ENCODE results near the gene TLN1.

TLN1 gene

DNA sequence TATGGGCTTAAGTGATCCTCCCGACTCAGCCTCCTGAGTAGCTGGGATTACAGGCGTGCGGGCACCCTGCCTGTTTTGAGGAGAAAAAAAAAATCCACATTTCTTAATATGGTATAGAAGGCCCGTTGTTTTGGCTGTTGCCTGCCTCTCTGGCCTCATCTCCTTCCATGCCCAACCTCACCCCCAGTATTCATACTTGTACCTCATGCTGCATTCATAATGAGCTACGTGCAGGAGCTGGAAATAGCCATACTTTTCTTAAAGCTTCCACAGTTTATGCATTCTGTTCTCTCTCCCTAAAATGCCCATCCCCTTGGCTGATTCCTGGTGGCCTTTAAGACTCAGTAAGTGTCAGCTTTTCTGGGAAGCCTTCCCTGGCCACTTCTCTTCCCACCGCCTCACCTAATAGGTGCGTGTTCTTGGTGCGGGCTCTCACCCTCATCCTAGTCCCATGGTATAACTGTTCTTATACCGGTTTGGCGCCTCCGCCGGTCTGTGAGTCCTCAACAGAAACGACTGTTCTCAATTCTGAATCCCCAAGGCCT, 40.2 kb downstream of the TLN1 start:
- peaks cover 31% of the 10 kb centered on the region for H3K79me2 ChIP-seq (ENCODE audit: control insufficient read depth, insufficient read depth, low read length, unreplicated experiment)
- peak overlapping the region; percentile 98; the same call in 1 of the 2 replicates for H3K4me3 ChIP-seq (ENCODE audit: low read depth, low read length)
- peaks cover 26% of the 10 kb centered on the region; the same call in 1 of the 2 replicates for H3K36me3 ChIP-seq (ENCODE audit: insufficient read depth, low read length)
- H3K27me3 ChIP-seq (ENCODE audit: insufficient read depth, low read length) = no peaks in the 10 kb centered on the region
- H3K27ac ChIP-seq (ENCODE audit: low read depth, low read length) = peak overlapping the region; percentile 91
- H2AFZ ChIP-seq (ENCODE audit: low read length, unreplicated experiment) = no peak overlapping the region
- H3K4me1 ChIP-seq (ENCODE audit: control insufficient read depth, insufficient read depth, low read length, unreplicated experiment) = peaks cover 20% of the 10 kb centered on the region

- Histone ChIP-seq H3K4me1 (ENCODE audit: control insufficient read depth, insufficient read depth, low read length, unreplicated experiment) (peaks cover 24% of the 10 kb centered on the region), H3K27me3 (ENCODE audit: insufficient read depth, low read length) (no peaks in the 10 kb centered on the region), H3K36me3 (ENCODE audit: insufficient read depth, low read length) (peaks cover 23% of the 10 kb centered on the region; the same call in 1 of the 2 replicates), H3K79me2 (ENCODE audit: control insufficient read depth, insufficient read depth, low read length, unreplicated experiment) (peaks cover 37% of the 10 kb centered on the region), H3K27ac (ENCODE audit: low read depth, low read length) (peak overlapping the region; percentile 91), H2AFZ (ENCODE audit: low read length, unreplicated experiment) (peak overlapping the region; percentile 71), H3K4me3 (ENCODE audit: low read depth, low read length) (peak overlapping the region; percentile 98)
These were observed 40.7 kb downstream of the TLN1 start for GRCh38 chr9:35691334-35691650.

DNA sequence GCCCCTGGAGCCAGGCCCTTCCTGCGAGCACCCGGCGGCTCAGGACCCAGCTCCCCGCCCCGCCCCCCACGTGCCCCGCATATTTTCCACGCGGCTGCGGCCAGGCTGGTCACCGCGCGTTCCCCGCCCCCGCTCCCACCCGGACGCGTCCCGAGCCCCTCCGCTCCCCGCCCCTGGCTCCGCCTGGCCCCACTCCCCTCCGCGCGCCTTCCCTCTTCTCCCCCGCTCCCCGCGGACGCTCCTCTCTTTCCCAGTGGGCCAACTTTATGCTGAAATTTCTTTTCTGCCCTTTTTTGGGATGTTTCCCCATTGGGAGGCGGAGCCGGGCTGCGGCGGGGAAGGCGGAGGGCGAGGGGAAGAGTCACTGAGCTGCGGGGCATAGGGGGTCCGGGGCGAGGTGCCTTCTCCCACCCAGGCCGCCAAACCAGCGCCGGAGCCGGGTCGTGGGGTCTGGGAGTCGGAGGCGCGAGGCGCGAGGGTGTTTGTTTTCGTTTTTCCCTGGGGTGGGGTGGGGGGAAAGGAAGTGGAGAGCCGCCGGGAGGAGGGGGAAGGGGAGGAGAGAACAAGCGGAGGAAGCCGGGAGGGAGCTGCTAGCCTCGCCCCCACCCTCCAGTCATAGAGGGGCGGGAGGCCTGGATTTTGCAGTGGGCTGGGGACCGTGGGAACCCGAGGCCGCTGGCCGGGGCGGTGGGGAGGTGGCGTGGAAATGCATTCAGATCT, 41.2 kb downstream of the TLN1 start:
- Histone ChIP-seq H3K4me1 (ENCODE audit: control insufficient read depth, insufficient read depth, low read length, unreplicated experiment) (peaks cover 29% of the 10 kb centered on the region), H3K4me3 (ENCODE audit: low read depth, low read length) (peak overlapping the region; percentile 98), H3K27me3 (ENCODE audit: insufficient read depth, low read length) (no peaks in the 10 kb centered on the region), H3K79me2 (ENCODE audit: control insufficient read depth, insufficient read depth, low read length, unreplicated experiment) (peaks cover 41% of the 10 kb centered on the region), H3K36me3 (ENCODE audit: insufficient read depth, low read length) (peaks cover 18% of the 10 kb centered on the region; the same call in 1 of the 2 replicates), H3K27ac (ENCODE audit: low read depth, low read length) (peak overlapping the region; percentile 91), H2AFZ (ENCODE audit: low read length, unreplicated experiment) (peak overlapping the region; percentile 71)

DNA sequence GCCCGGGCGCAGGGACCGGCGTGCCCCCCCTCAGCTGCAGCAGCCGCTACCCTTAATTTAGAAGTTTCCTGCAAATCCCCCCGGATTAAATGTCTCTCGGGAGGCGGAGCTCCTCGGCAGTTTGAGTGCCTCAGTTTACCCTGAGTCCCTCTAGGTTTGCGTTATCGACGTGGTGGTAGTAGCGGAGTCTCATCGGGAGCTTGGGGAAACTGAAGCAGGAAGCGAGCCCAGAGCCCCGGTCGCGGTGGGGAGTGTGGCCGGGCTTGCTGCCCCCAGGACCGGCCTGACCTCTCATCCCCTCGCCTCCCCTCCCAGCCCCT, 41.7 kb downstream of the TLN1 start:
- Histone ChIP-seq H3K4me3 (ENCODE audit: low read depth, low read length) (peak overlapping the region; percentile 98), H3K27me3 (ENCODE audit: insufficient read depth, low read length) (no peaks in the 10 kb centered on the region), H2AFZ (ENCODE audit: low read length, unreplicated experiment) (no peak overlapping the region), H3K36me3 (ENCODE audit: insufficient read depth, low read length) (peaks cover 22% of the 10 kb centered on the region; the same call in 1 of the 2 replicates), H3K79me2 (ENCODE audit: control insufficient read depth, insufficient read depth, low read length, unreplicated experiment) (peaks cover 46% of the 10 kb centered on the region), H3K27ac (ENCODE audit: low read depth, low read length) (peak overlapping the region; percentile 91), H3K4me1 (ENCODE audit: control insufficient read depth, insufficient read depth, low read length, unreplicated experiment) (peaks cover 34% of the 10 kb centered on the region)

GRCh38 chr9:35689542-35690293, 42.3 kb downstream of the TLN1 start, which contains the start of gene TPM2:
Gene TPM2, minus strand, starts transcription at chr9:35689925. Its CDS starts 108 bp downstream, at chr9:35689817.
- H3K79me2 ChIP-seq (ENCODE audit: control insufficient read depth, insufficient read depth, low read length, unreplicated experiment) = peaks cover 48% of the 10 kb centered on the region
- peak within 1 kb of the TSS; percentile 71 for H2AFZ ChIP-seq (ENCODE audit: low read length, unreplicated experiment)
- H3K4me3 ChIP-seq (ENCODE audit: low read depth, low read length) = peak within 1 kb of the TSS; percentile 98
- peaks cover 27% of the 10 kb centered on the region; the same call in 1 of the 2 replicates for H3K36me3 ChIP-seq (ENCODE audit: insufficient read depth, low read length)
- H3K27ac ChIP-seq (ENCODE audit: low read depth, low read length) = peak within 1 kb of the TSS; percentile 91
- H3K27me3 ChIP-seq (ENCODE audit: insufficient read depth, low read length) = no peaks in the 10 kb centered on the region
- peaks cover 37% of the 10 kb centered on the region for H3K4me1 ChIP-seq (ENCODE audit: control insufficient read depth, insufficient read depth, low read length, unreplicated experiment)

DNA sequence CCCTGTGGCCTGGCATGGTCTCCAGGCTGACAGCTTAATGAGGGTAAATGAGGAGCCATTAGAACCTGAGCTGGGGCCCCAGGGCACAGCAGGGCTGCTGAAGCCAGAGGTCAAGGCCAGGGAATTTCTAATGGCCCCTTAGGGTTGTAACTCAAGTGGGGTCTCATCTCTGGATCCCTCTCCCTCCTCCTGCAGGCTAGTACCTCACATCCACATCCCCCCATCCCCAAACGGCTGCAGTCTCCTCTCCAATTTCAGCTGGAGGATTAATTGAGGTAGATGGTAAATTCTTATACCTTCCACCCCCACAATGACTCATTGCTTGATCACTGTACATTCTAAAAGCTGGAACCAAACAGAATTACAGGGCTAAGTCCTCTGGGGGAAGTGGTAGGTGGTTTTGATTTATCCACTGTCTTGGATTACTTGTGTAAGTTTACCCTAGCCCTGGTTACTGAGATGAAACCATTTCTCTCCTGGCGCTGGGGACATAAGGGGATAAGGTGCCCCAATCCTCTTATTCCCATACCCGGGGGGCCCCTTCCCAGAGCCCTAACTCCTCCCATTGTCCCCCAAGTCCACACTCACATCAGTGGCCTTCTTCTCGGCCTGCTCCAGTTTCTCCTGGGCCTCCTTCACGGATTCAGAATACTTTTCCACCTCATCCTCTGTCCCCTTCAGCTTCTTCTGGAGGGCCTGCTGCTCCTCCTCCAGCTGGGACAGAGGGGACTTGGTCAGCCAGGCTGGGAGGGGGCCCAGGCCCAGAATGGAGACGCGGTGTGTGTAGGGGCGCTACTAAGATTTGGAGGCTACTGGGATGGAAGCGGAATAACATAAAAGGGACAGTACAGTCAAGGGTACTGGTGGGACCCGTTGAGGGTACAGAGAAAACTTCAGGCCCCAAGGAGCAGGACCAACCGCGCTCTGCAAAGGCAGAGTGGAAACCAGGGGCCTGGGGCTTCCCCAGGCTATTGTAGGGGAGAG, 43.1 kb downstream of the TLN1 start:
- Histone ChIP-seq H3K4me1 (ENCODE audit: control insufficient read depth, insufficient read depth, low read length, unreplicated experiment) (peaks cover 37% of the 10 kb centered on the region), H3K4me3 (ENCODE audit: low read depth, low read length) (peak overlapping the region; percentile 98), H2AFZ (ENCODE audit: low read length, unreplicated experiment) (no peak overlapping the region), H3K27ac (ENCODE audit: low read depth, low read length) (peak overlapping the region; percentile 91), H3K27me3 (ENCODE audit: insufficient read depth, low read length) (no peaks in the 10 kb centered on the region), H3K36me3 (ENCODE audit: insufficient read depth, low read length) (peaks cover 36% of the 10 kb centered on the region; the same call in 1 of the 2 replicates), H3K79me2 (ENCODE audit: control insufficient read depth, insufficient read depth, low read length, unreplicated experiment) (peaks cover 51% of the 10 kb centered on the region)

- H3K27me3 ChIP-seq (ENCODE audit: insufficient read depth, low read length) = no peaks in the 10 kb centered on the region
- H3K27ac ChIP-seq (ENCODE audit: low read depth, low read length) = peak overlapping the region; percentile 91; the same call in 1 of the 2 replicates
- H3K4me1 ChIP-seq (ENCODE audit: control insufficient read depth, insufficient read depth, low read length, unreplicated experiment) = peaks cover 41% of the 10 kb centered on the region
- peaks cover 51% of the 10 kb centered on the region for H3K79me2 ChIP-seq (ENCODE audit: control insufficient read depth, insufficient read depth, low read length, unreplicated experiment)
- H3K36me3 ChIP-seq (ENCODE audit: insufficient read depth, low read length) = peaks cover 36% of the 10 kb centered on the region; the same call in 1 of the 2 replicates
- H3K4me3 ChIP-seq (ENCODE audit: low read depth, low read length) = peak overlapping the region; percentile 98
- no peak overlapping the region for H2AFZ ChIP-seq (ENCODE audit: low read length, unreplicated experiment)
These were observed 43.9 kb downstream of the TLN1 start for GRCh38 chr9:35687972-35688557.

- H3K4me1 ChIP-seq (ENCODE audit: control insufficient read depth, insufficient read depth, low read length, unreplicated experiment) = peaks cover 48% of the 10 kb centered on the region
- 0 out of 2 replicates have a peak overlapping the region, but pooled peaks have one; percentile 91 for H3K27ac ChIP-seq (ENCODE audit: low read depth, low read length)
- H3K79me2 ChIP-seq (ENCODE audit: control insufficient read depth, insufficient read depth, low read length, unreplicated experiment) = peaks cover 51% of the 10 kb centered on the region
- H3K27me3 ChIP-seq (ENCODE audit: insufficient read depth, low read length) = no peaks in the 10 kb centered on the region
- H3K4me3 ChIP-seq (ENCODE audit: low read depth, low read length) = peak overlapping the region; percentile 98
- H2AFZ ChIP-seq (ENCODE audit: low read length, unreplicated experiment) = no peak overlapping the region
- H3K36me3 ChIP-seq (ENCODE audit: insufficient read depth, low read length) = peaks cover 40% of the 10 kb centered on the region; the same call in 1 of the 2 replicates
These were observed 44.7 kb downstream of the TLN1 start for GRCh38 chr9:35687306-35687705.

DNA sequence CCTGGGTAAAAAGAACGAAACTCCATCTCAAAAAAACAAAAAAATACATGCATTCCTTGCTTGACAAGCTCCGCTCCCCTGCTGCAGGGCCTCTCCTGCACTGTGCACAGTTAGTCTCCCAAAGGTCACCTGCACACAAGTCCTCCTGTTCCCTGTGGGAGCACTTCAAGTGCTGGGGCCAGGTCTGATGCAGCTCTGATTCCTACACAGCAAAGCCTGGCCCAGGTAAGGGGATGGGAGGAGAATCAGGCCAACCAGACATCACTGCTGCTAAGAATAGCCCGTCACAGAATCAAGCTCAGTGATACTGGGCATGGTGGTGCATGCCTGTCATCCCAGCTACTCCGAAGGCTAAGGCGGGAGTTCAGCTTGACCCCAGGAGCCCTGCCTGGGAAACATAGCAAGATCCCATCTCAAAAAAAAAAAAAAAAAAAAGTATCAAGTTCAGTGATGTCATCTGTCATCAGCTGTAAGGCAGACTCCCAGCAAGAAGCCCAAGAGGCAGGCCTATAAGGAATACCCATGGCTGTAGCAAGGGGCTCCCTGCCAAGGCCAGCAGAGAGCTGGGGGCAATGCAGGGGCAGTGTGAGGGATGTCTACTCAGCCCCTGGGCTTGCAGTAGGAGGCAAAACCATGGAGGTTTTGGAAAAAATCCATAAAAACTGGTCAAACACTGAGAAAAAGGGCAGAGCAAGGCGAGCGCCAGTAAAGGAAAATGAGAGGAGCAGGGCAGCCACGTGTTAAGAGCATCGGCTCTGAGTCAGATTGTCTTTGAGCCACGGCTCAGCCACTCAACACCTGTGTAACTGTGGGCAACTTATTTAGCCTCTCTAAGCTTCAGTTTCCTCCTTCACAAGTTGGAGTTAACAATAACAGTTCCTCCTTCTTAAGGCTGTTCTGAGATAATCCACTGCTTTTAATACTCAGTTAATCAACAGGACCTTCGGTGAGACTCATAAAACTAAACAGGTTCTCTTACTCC, 45.5 kb downstream of the TLN1 start:
- Histone ChIP-seq H2AFZ (ENCODE audit: low read length, unreplicated experiment) (no peak overlapping the region), H3K4me1 (ENCODE audit: control insufficient read depth, insufficient read depth, low read length, unreplicated experiment) (peaks cover 54% of the 10 kb centered on the region), H3K27ac (ENCODE audit: low read depth, low read length) (0 out of 2 replicates have a peak overlapping the region, but pooled peaks have one; percentile 14), H3K4me3 (ENCODE audit: low read depth, low read length) (peak overlapping the region; percentile 98), H3K36me3 (ENCODE audit: insufficient read depth, low read length) (peaks cover 40% of the 10 kb centered on the region; the same call in 1 of the 2 replicates), H3K27me3 (ENCODE audit: insufficient read depth, low read length) (no peaks in the 10 kb centered on the region), H3K79me2 (ENCODE audit: control insufficient read depth, insufficient read depth, low read length, unreplicated experiment) (peaks cover 51% of the 10 kb centered on the region)
